Suppressor macrophage (primary cell): ENCODE measurements around the gene IL4.
A peak's percentile ranks its signal among the peaks of the same experiment; 100 is the strongest.
"Not testable (repeated sequence)": the region's sequence is repeated elsewhere in the genome, so short reads cannot be mapped to it uniquely, and the experiment has no call there.

Experiments
- DNase-seq, 4 experiments: peaks; one replicate each; pipeline ENCODE4 v3.0.0-alpha.2; 2020 to 2022
- total RNA-seq, 17 experiments: gene quantifications; one replicate each; lab custom pipeline; 2026; ENCODE audit warnings: mixed read lengths in 6 of 17, inconsistent platforms in 3 of 17; lab: John Stamatoyannopoulos, UW

The IL4 gene
- total RNA-seq = 0 to 1.2 (median 0) reads per million in 17 experiments

GRCh38 chr5:132673939-132674630 lies at the start of gene IL4:
Gene IL4, plus strand, starts transcription at chr5:132673989. Its CDS starts 62 bp downstream, at chr5:132674051.
- no peak for DNase-seq

GRCh38 chr5:132627470-132627869 lies 46.3 kb upstream of the IL4 start:
- DNase-seq = no peak

- no peak for DNase-seq
These were observed 45.0 kb upstream of the IL4 start for GRCh38 chr5:132628814-132629213.

GRCh38 chr5:132629230-132629944 lies 44.4 kb upstream of the IL4 start:
- no peak for DNase-seq

- DNase-seq = not testable (repeated sequence)
These were observed 40.2 kb upstream of the IL4 start for GRCh38 chr5:132633587-132633986.

- DNase-seq = no peak
These were observed 37.9 kb upstream of the IL4 start for GRCh38 chr5:132635873-132636272.

GRCh38 chr5:132637241-132637640 lies 36.5 kb upstream of the IL4 start:
- DNase-seq = no peak

- DNase-seq = no peak
These were observed 34.1 kb upstream of the IL4 start for GRCh38 chr5:132639706-132640130.

GRCh38 chr5:132640613-132641012 lies 33.2 kb upstream of the IL4 start:
- no peak for DNase-seq

GRCh38 chr5:132641241-132641723 lies 32.5 kb upstream of the IL4 start:
- DNase-seq = peak in 2 of 4 experiments; percentile 4 to 14

GRCh38 chr5:132641841-132642240 lies 31.9 kb upstream of the IL4 start:
- DNase-seq = no peak

- DNase-seq = no peak
These were observed 29.6 kb upstream of the IL4 start for GRCh38 chr5:132644177-132644576.

- no peak for DNase-seq
These were observed 27.1 kb upstream of the IL4 start for GRCh38 chr5:132646583-132647266.

GRCh38 chr5:132647473-132647872 lies 26.3 kb upstream of the IL4 start:
- no peak for DNase-seq

- no peak for DNase-seq
These were observed 25.4 kb upstream of the IL4 start for GRCh38 chr5:132648355-132648754.

GRCh38 chr5:132651838-132652469 lies 21.8 kb upstream of the IL4 start:
- DNase-seq = no peak

- DNase-seq = no peak
These were observed 20.1 kb upstream of the IL4 start for GRCh38 chr5:132653716-132654115.

GRCh38 chr5:132655821-132656773 lies 17.7 kb upstream of the IL4 start:
- DNase-seq = peak in 3 of 4 experiments; percentile 4 to 22 (median 6)

- no peak for DNase-seq
These were observed 16.9 kb upstream of the IL4 start for GRCh38 chr5:132656774-132657355.

GRCh38 chr5:132657676-132658380 lies 16.0 kb upstream of the IL4 start, which contains the start of gene IL13:
Gene IL13, plus strand, starts transcription at chr5:132658173. Its CDS starts 14 bp downstream, at chr5:132658187.
- no peak for DNase-seq
